IMR-90 (cell line): ENCODE results near the gene MAB21L1.

Experiments used
- CEBPB ChIP-seq: IDR thresholded peaks from 2 replicates; pipeline ENCODE4 v1.6.1; 2012; ENCODE audit warnings: low read depth, low read length, improper control_type of control experiment
- MAFK ChIP-seq: IDR thresholded peaks from 2 replicates; pipeline ENCODE4 v1.6.1; 2012; ENCODE audit warnings: low read depth, low read length, improper control_type of control experiment
- NFE2L2 ChIP-seq: fragments of 150-350 bp; IDR thresholded peaks from 2 replicates; pipeline ENCODE4 v1.6.1; 2016; ENCODE audit warnings: low read depth, mild to moderate bottlenecking, low read length
- POLR2A ChIP-seq: IDR thresholded peaks from 2 replicates; pipeline ENCODE4 v1.6.1; 2012; ENCODE audit warnings: mild to moderate bottlenecking, low read depth, low read length
- RFX5 ChIP-seq: IDR thresholded peaks from 2 replicates; pipeline ENCODE4 v1.8.0; 2012; ENCODE audit warnings: low read depth, mild to moderate bottlenecking, low read length, moderate library complexity
- SMC3 ChIP-seq: fragments of 150-350 bp; IDR thresholded peaks from 2 replicates; pipeline ENCODE4 v1.6.1; 2016; ENCODE audit warnings: low read depth, mild to moderate bottlenecking, antibody characterized with exemption, low read length, moderate library complexity
- TF ChIP-seq, protein P1 (sequence below): conservative IDR thresholded peaks from 2 replicates; pipeline ENCODE4 v1.5.1; 2012; ENCODE audit warnings: mild to moderate bottlenecking, low read depth, low read length, improper control_type of control experiment

DNA sequence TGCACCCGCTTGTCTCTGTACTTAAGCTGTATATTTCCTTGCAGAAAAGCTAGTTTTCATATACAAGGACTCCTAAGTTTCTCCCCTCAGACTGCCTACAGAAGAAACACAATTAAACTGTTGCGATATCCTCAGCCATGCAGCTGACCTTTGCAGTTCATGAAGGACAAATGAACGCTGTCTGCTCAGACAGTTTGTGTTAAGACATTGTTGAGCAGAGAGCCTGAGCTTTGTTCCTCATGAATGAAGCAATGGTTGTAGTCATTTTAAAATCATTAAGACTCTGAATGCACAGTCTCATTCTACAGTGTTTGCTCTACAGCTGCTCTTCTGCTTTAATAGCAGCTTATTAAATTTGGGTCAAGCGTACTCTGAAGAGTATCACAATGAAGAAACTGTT, 23.2 kb upstream of the MAB21L1 start:
- TF ChIP-seq POLR2A = no peak
- TF ChIP-seq NFE2L2 = no peak
- TF ChIP-seq, protein P1, sequence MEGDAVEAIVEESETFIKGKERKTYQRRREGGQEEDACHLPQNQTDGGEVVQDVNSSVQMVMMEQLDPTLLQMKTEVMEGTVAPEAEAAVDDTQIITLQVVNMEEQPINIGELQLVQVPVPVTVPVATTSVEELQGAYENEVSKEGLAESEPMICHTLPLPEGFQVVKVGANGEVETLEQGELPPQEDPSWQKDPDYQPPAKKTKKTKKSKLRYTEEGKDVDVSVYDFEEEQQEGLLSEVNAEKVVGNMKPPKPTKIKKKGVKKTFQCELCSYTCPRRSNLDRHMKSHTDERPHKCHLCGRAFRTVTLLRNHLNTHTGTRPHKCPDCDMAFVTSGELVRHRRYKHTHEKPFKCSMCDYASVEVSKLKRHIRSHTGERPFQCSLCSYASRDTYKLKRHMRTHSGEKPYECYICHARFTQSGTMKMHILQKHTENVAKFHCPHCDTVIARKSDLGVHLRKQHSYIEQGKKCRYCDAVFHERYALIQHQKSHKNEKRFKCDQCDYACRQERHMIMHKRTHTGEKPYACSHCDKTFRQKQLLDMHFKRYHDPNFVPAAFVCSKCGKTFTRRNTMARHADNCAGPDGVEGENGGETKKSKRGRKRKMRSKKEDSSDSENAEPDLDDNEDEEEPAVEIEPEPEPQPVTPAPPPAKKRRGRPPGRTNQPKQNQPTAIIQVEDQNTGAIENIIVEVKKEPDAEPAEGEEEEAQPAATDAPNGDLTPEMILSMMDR = no peak
- no peak for TF ChIP-seq MAFK
- no peak for TF ChIP-seq SMC3
- TF ChIP-seq CEBPB = no peak
- no peak for TF ChIP-seq RFX5
